Spinal cord (tissue), 10 donors: ENCODE data around the gene SINHCAF. TPM values are rescaled to one million over a fixed set of nuclear protein-coding genes. Genes with fewer than 3 reads are reported as not detected.
"Not testable (repeated sequence)": the region's sequence is repeated elsewhere in the genome, so short reads cannot be mapped to it uniquely, and the experiment has no call there.

ENCODE experiments used
- DNase-seq, 6 donors: peaks; one replicate each; pipeline versions ENCODE4 v3.0.0 to v3.0.0-alpha.2; 2013 to 2015; ENCODE audit warnings: low spot score in 6 of 6, low read depth in 4 of 6
- H3K27ac ChIP-seq: one replicate; pipeline ENCODE4 v1.5.1; 2013; ENCODE audit warnings: low read depth, low read length, control low read depth
- H3K27me3 ChIP-seq: one replicate; pipeline ENCODE4 v1.6.1; 2013; ENCODE audit warnings: low read length; ENCODE audit not compliant: control insufficient read depth, insufficient read depth
- H3K36me3 ChIP-seq: one replicate; pipeline ENCODE4 v1.6.1; 2013; ENCODE audit warnings: low read length; ENCODE audit not compliant: control insufficient read depth, insufficient read depth
- H3K4me1 ChIP-seq: one replicate; pipeline ENCODE4 v1.6.1; 2013; ENCODE audit warnings: low read length; ENCODE audit not compliant: control insufficient read depth, insufficient read depth
- H3K4me3 ChIP-seq: one replicate; pipeline ENCODE4 v1.5.1; 2013; ENCODE audit warnings: low read depth, low read length, control low read depth
- H3K9me3 ChIP-seq: one replicate; pipeline ENCODE4 v1.6.1; 2013; ENCODE audit warnings: low read length; ENCODE audit not compliant: control insufficient read depth, insufficient read depth
- WGBS: methylation state at CpG from one replicate; pipeline ENCODE4 v1.1.5; 2013; ENCODE audit warnings: missing lambda C conversion rate; ENCODE audit not compliant: insufficient coverage; 5-methylcytosine and 5-hydroxymethylcytosine counted together
- polyA plus RNA-seq, 2 donors: library from polyadenylated mRNA; unstranded; fragments of 120-200 nt; gene quantifications; one replicate each; pipeline ENCODE4 v1.2.1, GENCODE V29; 2013; ENCODE audit not compliant: insufficient read length in 2 of 2
- total RNA-seq, 2 donors: library from RNA; depleted of rRNA in 1 of 2; stranded (reverse); fragments of 120-200 nt in 1 of 2; fragments of >200 nt in 1 of 2; gene quantifications; one replicate each; pipeline versions ENCODE4 v1.2.3 to v1.2.4, GENCODE V29; 2013 to 2014
- donor health status: healthy.

SINHCAF gene
- total and polyA plus RNA-seq, 4 donors: 19.2 to 29.9 (median 24.3) TPM

GRCh38 chr12:31257784-31258183, 68.2 kb downstream of the SINHCAF start:
- 64% methylated on average over 4 of the region's 6 CpGs for WGBS

GRCh38 chr12:31251707-31252611, 74.0 kb downstream of the SINHCAF start:
- DNase-seq, H3K27ac ChIP-seq, H3K4me1 ChIP-seq, H3K27me3 ChIP-seq, H3K4me3 ChIP-seq, H3K36me3 ChIP-seq, H3K9me3 ChIP-seq: not testable (repeated sequence)
- 78% methylated on average over 26 of the region's 34 CpGs for WGBS

More at GRCh38 chr12:31257784-31258183, 68.2 kb downstream of the SINHCAF start:
- Histone ChIP-seq H3K36me3 (no peaks in the 10 kb centered on the region), H3K27me3 (no peaks in the 10 kb centered on the region), H3K27ac (no peak overlapping the region), H3K9me3 (no peaks in the 10 kb centered on the region), H3K4me3 (no peak overlapping the region), H3K4me1 (no peaks in the 10 kb centered on the region)
- no peak for DNase-seq

GRCh38 chr12:31250179-31250578, 75.8 kb downstream of the SINHCAF start:
- 81% methylated on average over 4 of the region's 6 CpGs for WGBS
- no peaks in the 10 kb centered on the region for H3K27me3 ChIP-seq
- no peak overlapping the region for H3K4me3 ChIP-seq
- no peaks in the 10 kb centered on the region for H3K9me3 ChIP-seq
- no peak overlapping the region for H3K27ac ChIP-seq
- no peak for DNase-seq
- H3K4me1 ChIP-seq: no peaks in the 10 kb centered on the region
- no peaks in the 10 kb centered on the region for H3K36me3 ChIP-seq

GRCh38 chr12:31249356-31249755, 76.6 kb downstream of the SINHCAF start:
- DNase-seq: no peak
- H3K27me3 ChIP-seq: no peaks in the 10 kb centered on the region
- no peak overlapping the region for H3K4me3 ChIP-seq
- no peaks in the 10 kb centered on the region for H3K9me3 ChIP-seq
- no peak overlapping the region for H3K27ac ChIP-seq
- no peaks in the 10 kb centered on the region for H3K36me3 ChIP-seq
- H3K4me1 ChIP-seq: no peaks in the 10 kb centered on the region
- 82% methylated on average over 3 of the region's 3 CpGs for WGBS

GRCh38 chr12:31248815-31249214, 77.1 kb downstream of the SINHCAF start:
- no peak overlapping the region for H3K4me3 ChIP-seq
- no peak overlapping the region for H3K27ac ChIP-seq
- no peaks in the 10 kb centered on the region for H3K36me3 ChIP-seq
- no peaks in the 10 kb centered on the region for H3K27me3 ChIP-seq
- no peak for DNase-seq
- H3K4me1 ChIP-seq: no peaks in the 10 kb centered on the region
- WGBS: 100% methylated on average over 2 of the region's 2 CpGs
- H3K9me3 ChIP-seq: no peaks in the 10 kb centered on the region

- no peaks in the 10 kb centered on the region for H3K27me3 ChIP-seq
- no CpG with 5 or more reads among the region's 6 CpGs for WGBS
- DNase-seq: no peak
- H3K4me1 ChIP-seq: no peaks in the 10 kb centered on the region
- no peaks in the 10 kb centered on the region for H3K36me3 ChIP-seq
- no peak overlapping the region for H3K4me3 ChIP-seq
- no peaks in the 10 kb centered on the region for H3K9me3 ChIP-seq
- no peak overlapping the region for H3K27ac ChIP-seq
These were observed 77.6 kb downstream of the SINHCAF start for GRCh38 chr12:31248337-31248736.

GRCh38 chr12:31246470-31246850, 79.5 kb downstream of the SINHCAF start:
- WGBS: 78% methylated on average over 10 of the region's 10 CpGs
- no peak for DNase-seq
- Histone ChIP-seq H3K36me3 (no peaks in the 10 kb centered on the region), H3K27me3 (no peaks in the 10 kb centered on the region), H3K27ac (no peak overlapping the region), H3K9me3 (no peaks in the 10 kb centered on the region), H3K4me3 (no peak overlapping the region), H3K4me1 (no peaks in the 10 kb centered on the region)

GRCh38 chr12:31245822-31246469, 80.0 kb downstream of the SINHCAF start:
- no peaks in the 10 kb centered on the region for H3K9me3 ChIP-seq
- no peaks in the 10 kb centered on the region for H3K4me1 ChIP-seq

GRCh38 chr12:31242418-31242817, 83.5 kb downstream of the SINHCAF start:
- not testable (repeated sequence) for H3K27me3 ChIP-seq

More at GRCh38 chr12:31245822-31246469, 80.0 kb downstream of the SINHCAF start:
- no peak overlapping the region for H3K27ac ChIP-seq
- peak in 2 of 6 donors; percentile 37 to 62 for DNase-seq
- H3K4me3 ChIP-seq: no peak overlapping the region
- WGBS: 92% methylated on average over 9 of the region's 15 CpGs
- no peaks in the 10 kb centered on the region for H3K27me3 ChIP-seq
- no peaks in the 10 kb centered on the region for H3K36me3 ChIP-seq

More at GRCh38 chr12:31242418-31242817, 83.5 kb downstream of the SINHCAF start:
- not testable (repeated sequence) for H3K9me3 ChIP-seq, H3K4me1 ChIP-seq, H3K36me3 ChIP-seq, H3K27ac ChIP-seq, DNase-seq, H3K4me3 ChIP-seq
- 98% methylated on average over 9 of the region's 10 CpGs for WGBS
